GM18861 (cell line): ENCODE data around the gene FAM135A.
"Not testable (repeated sequence)": the region's sequence is repeated elsewhere in the genome, so short reads cannot be mapped to it uniquely, and the experiment has no call there.

Source experiments
- ATAC-seq: cut with Tn5 transposase; IDR thresholded peaks from one replicate; pipeline ENCODE4 v1.9.1; 2021; ENCODE audit not compliant: unreplicated experiment

Gene FAM135A

DNA sequence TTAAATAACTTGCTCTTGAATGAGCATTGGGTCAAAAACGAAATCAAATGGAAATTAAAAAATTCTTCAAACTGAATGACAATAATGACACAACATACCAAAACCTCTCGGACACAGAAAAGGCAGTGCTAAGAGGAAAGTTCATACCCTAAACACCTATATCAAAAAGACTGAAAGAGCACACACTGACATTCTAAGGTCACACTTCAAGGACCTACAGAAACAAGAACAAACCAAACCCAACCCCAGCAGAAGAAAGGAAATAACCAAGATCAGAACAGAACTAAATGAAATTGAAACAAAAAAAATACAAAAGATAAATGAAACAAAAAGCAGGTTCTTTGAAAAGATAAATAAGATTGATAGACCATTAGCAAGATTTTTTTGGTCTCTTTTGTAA is 194.1 kb downstream of the FAM135A start:
- not testable (repeated sequence) for ATAC-seq

DNA sequence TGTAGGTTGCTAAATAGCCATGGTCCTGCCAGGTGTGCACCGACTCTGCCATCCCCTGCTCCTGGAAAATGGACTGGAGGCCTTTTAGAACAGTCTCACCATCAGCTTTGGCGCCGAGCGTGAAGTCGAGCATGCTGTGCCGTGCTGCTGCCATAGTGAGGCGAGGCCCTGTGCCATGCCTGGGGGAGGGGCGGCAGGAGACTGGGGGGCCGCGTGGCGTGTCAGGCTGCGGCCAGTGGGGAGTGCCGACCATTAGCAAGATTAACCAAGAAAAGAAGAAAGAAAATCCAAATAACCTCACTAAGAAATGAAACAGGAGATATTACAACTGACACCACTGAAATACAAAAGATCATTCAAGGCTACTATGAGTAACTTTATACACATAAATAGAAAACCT is 195.9 kb downstream of the FAM135A start:
- not testable (repeated sequence) for ATAC-seq
